GM12875 (cell line): ENCODE data around the gene EP400.

Experiments
- H3K4me3 ChIP-seq: one replicate; pipeline ENCODE4 v1.5.1; 2011; ENCODE audit warnings: low read depth, low read length, control low read depth
- TF ChIP-seq, protein P1 (sequence below): IDR thresholded peaks from 2 replicates; pipeline ENCODE4 v1.5.1; 2011; ENCODE audit warnings: low read depth, mild to moderate bottlenecking, control low read depth, inconsistent platforms, low read length, moderate library complexity, borderline replicate concordance; ENCODE audit not compliant: insufficient read depth

EP400 gene

GRCh38 chr12:131914179-131914702 is 35.5 kb upstream of the EP400 start:
- H3K4me3 ChIP-seq: no peak overlapping the region
- TF ChIP-seq, protein P1, sequence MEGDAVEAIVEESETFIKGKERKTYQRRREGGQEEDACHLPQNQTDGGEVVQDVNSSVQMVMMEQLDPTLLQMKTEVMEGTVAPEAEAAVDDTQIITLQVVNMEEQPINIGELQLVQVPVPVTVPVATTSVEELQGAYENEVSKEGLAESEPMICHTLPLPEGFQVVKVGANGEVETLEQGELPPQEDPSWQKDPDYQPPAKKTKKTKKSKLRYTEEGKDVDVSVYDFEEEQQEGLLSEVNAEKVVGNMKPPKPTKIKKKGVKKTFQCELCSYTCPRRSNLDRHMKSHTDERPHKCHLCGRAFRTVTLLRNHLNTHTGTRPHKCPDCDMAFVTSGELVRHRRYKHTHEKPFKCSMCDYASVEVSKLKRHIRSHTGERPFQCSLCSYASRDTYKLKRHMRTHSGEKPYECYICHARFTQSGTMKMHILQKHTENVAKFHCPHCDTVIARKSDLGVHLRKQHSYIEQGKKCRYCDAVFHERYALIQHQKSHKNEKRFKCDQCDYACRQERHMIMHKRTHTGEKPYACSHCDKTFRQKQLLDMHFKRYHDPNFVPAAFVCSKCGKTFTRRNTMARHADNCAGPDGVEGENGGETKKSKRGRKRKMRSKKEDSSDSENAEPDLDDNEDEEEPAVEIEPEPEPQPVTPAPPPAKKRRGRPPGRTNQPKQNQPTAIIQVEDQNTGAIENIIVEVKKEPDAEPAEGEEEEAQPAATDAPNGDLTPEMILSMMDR: no peak

GRCh38 chr12:131915000-131915689 is 34.6 kb upstream of the EP400 start:
- H3K4me3 ChIP-seq: no peak overlapping the region
- TF ChIP-seq, protein P1: no peak

DNA sequence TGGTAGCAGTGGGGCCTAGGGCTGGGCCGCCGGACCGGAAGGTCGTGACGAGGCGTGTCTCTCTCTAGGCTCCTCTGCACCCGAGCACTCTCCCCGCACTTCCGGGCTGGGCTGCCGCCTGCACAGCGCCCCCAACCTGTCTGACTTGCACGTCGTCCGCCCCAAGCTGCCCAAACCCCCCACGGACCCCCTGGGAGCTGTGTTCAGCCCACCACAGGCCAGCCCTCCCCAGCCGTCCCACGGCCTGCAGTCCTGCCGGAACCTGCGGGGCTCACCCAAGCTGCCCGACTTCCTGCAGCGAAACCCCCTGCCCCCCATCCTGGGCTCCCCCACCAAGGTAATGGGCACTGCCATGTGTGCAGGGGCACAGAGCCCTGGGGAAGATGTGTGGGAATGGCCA is 33.9 kb upstream of the EP400 start:
- TF ChIP-seq, protein P1: no peak

DNA sequence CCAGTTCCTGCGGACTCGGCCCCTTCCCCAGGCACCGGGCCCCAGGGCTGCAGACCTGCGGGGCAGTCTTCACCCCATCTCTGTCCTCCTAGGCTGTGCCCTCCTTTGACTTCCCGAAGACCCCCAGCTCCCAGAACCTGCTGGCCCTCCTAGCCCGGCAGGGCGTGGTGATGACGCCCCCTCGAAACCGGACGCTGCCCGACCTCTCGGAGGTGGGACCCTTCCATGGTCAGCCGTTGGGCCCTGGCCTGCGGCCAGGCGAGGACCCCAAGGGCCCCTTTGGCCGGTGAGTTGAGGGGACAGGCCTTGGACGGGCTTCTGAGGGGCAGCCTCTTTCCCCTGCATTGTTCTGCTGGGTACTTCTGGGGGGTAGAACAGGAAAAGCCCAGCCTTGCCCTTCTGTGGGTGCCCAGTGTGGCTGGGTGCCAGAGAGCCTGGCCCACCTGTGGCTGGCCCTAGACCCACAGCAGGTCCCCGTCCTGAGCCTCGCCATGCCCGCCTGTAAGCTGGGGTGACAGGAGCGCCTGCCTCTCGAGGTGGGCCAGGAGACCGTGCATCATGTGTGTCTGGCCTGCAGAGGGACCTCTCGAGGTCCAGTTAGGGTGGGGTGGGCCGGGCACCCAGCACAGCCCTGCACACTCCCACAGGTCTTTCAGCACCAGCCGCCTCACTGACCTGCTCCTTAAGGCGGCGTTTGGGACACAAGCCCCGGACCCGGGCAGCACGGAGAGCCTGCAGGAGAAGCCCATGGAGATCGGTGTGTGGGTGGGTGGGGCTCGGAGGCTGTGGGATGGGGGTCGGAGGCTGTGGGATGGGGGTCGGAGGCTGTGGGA is 33.2 kb upstream of the EP400 start:
- TF ChIP-seq, protein P1: no peak
- H3K4me3 ChIP-seq: no peak overlapping the region

More for the DNA sequence above, 33.9 kb upstream of the EP400 start:
- no peak overlapping the region for H3K4me3 ChIP-seq

DNA sequence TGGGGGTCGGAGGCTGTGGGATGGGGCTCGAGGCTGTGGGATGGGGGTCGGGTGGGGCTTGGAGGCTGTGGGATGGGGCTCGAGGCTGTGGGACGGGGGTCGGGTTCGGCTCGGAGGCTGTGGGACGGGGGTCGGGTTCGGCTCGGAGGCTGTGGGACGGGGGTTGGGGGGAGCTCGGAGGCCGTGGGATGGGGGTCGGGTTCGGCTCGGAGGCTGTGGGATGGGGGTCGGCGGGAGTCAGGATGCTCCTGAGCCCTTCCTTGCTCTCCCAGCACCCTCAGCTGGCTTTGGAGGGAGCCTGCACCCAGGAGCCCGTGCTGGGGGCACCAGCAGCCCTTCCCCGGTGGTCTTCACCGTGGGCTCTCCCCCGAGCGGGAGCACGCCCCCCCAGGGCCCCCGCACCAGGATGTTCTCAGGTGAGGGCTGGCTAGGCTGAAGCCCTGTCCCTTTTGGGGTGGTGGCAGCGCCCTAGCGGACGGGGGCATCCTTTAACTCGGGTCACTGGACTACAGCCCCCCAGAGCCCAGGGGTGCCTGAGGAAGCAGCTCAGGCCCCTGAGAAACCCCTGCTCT is 32.5 kb upstream of the EP400 start:
- TF ChIP-seq, protein P1: no peak
- no peak overlapping the region for H3K4me3 ChIP-seq

DNA sequence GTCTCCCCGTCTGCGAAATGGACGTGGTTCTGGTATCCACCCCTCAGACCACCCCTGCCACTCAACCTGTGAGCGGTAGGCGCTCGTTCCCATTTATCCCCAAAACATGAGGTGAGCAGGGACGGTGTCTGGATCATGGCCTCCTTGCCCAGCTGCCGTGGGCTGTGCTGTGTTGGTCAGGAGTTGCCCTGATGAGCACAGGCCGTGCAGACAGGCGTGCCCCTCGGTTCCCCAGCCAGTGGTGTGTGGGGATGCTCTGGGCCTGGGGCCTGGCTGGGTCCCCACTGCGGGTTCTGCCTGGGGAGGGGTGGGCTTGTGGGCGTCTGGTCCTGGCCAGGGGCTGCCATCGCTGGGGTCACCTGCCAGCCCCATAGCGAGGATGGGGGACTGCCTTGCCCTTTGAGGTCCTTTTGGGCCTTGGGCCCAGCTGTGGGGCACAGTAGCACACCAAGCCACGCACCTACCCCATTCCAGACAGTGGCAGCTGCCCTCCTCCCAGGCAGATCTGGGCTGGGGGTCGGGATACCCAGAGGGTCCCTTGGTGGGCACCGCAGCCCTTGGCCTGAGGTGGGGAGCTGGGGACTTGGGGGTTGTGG is 31.9 kb upstream of the EP400 start:
- TF ChIP-seq, protein P1: no peak
- H3K4me3 ChIP-seq: no peak overlapping the region
